NCI-H1436 (cell line): Measurements from ENCODE around the gene FABP6.
A peak's percentile ranks its signal among the peaks of the same experiment; 100 is the strongest.
"Not testable (repeated sequence)": the region's sequence is repeated elsewhere in the genome, so short reads cannot be mapped to it uniquely, and the experiment has no call there.

ENCODE experiments used
- DNase-seq: peaks from one replicate; lab custom pipeline; 2025; lab: John Stamatoyannopoulos, UW

The FABP6 gene

DNA sequence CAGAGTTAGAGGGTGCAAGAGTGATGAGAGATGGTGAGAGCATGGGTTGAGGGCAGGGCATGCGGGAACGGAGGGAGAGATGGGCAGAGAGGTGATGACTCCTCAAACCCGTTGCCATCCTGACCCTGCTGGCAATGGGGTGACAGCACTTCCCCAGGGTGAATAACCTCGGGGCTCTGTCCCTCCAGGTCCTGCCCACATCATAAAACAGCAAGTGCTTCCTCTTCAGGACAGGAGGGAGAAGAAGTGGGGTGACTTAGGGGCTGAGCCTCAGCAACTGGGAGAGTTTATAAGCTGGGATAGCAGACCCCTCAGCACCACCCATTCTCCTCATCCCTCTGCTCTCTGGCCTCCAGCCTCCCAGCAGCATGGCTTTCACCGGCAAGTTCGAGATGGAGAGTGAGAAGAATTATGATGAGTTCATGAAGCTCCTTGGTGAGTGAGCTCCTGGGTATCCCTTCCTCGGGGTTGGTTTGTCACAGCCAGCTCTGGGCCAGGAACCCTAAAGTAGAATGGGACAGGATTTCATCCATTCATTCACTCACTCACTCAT is at the start of gene FABP6:
FABP6 (plus strand) TSS at position 317 of the 553 bp plus-strand sequence; CDS start at position 369, 52 bp downstream.
- no peak for DNase-seq

GRCh38 chr5:160180931-160181330 is 48.4 kb upstream of the FABP6 start:
- no peak for DNase-seq

GRCh38 chr5:160181965-160182622 is 47.2 kb upstream of the FABP6 start:
- DNase-seq, result no peak

DNA sequence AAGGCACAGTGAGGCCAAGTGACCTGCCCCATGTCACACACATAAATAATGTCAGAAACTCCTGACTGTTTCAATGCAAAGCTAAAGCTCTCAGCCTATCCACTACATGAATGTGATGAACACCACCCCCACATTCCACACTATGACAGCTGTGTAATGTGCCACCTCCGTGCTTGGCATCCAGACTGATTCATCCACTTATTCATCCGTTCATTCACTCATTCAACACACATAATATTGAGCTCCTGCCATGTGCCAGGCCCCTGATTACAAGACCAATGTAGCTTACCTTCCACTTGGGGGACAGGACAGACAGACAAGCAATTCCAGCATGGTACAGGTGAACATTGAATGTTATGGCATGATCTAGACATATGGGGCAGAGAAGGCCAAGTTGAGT is 46.2 kb upstream of the FABP6 start:
- DNase-seq, result no peak

- DNase-seq, result no peak
Measured at GRCh38 chr5:160185626-160186360, 43.5 kb upstream of the FABP6 start.

- no peak for DNase-seq
Measured at GRCh38 chr5:160186480-160186879, 42.8 kb upstream of the FABP6 start.

DNA sequence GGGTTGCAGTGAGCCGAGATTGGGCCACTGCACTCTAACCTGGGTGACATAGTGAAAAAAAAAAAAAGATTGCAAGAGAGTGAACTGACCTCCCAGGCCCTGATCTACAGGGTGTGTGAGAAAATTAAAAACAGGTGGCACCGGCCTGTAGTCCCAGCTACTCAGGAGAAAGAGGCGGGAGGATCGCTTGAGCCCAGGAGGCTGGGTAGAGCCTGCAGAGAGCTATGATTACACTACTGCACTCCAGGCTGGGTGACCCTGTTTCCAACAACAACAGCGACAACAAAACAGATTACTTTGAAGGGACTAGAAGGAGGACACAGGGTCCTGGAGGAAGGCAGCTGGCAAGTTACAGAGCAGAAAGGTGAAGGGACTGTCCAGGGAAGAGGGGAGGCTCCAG is 42.2 kb upstream of the FABP6 start:
- DNase-seq, result no peak

DNA sequence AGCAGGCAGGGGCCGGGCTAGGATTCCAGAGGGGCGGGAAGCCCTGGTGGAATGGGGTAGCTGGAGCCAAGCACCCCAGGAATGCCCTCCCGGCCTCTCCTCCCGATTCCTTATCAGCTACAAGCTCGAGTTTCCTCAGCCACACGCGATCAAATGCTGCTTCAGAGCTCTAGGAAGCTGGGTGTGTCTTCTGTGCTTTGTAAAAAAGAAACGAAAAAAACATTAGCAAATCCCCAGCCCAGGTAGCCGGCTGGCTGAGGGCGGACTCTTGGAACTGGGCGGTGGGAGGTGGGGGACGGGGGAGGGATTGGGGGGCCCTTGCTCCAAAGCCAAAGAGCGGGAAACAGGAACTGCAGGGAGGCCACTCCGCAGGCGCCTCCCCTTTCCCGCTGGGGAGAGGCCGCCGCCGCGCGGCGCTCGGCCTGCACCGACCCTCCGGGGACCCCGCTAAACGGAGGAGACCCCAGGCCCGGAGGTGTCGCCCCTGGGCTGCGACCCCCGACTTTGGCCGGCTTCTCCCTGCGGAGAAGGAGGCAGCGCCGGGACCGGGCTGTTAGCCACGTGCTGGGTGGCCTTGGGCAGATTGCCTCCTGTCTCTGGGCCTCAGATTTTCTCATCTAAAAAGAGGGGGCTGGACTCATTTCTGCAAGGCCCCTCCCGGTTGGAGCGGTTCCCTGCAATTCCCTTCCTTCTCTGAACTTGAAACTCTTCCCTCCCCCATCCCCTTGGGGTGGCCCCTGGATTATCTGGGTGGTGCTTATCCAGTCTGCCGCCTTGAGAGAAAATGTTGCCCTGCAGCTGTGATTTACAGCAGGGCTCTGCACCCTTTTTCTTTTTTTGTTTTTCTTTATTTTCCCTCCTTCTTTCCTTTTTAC is 40.9 kb upstream of the FABP6 start:
- DNase-seq, result peak; percentile 19

DNA sequence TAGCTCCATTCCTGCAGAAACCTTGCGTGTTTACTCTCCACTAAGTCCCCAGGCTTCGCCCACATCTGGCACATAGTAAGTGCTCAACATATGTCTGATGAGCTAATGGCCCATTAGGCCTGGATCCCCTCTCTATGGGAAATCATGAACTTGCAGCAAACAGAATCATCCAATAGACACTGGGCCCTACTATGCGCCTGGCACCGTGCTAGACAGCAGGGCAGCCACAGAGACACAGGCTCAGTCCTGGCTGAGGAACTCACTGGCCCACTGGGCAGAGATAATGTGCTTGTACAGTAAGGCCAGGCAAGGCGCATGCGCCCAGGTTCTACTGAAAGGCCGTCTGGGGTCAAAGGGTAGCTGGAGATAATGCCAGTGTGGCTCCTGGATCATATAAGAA is 36.9 kb upstream of the FABP6 start:
- DNase-seq, result no peak

- not testable (repeated sequence) for DNase-seq
Measured at GRCh38 chr5:160193076-160193475, 36.2 kb upstream of the FABP6 start.

GRCh38 chr5:160193790-160194189 is 35.5 kb upstream of the FABP6 start:
- DNase-seq, result not testable (repeated sequence)

DNA sequence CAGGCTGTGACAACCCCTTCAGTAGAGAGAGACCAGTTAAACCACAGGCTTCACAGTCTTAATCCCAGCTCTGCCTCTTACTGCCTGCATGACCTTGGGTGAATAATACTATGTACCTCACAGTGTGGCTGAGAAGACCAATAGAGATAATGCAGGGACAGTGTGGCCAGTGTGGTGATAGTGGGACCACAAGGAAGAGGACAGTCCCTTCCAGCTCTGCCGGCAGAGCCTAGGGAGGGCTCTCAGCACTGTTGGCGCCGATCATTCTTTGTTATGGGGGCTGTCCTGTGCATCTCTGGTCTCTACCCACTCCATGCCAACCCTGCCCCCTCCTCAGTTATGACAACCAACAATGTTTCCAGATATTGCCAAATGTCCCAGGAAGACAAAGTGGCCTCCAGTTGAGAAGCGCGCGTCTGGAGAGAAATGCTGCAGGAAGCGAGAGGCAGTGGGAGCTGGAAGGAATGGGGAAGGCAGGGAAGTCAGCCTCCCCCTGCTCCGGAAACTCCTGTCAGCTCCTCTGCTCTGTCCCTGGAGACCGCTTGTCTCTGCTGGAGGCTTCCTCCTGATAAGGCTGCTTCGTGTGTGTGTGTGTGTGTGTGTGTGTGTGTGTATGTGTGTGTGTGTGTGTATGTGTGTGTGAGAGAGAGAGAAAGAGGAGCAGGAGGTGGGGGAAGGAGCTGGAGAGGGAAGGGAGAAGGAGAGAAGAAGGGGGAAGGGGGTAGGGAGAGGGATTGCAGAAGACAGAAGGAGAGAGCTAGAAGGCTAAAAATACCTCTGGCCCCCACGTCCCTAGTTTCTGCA is 31.8 kb upstream of the FABP6 start:
- DNase-seq, result no peak

DNA sequence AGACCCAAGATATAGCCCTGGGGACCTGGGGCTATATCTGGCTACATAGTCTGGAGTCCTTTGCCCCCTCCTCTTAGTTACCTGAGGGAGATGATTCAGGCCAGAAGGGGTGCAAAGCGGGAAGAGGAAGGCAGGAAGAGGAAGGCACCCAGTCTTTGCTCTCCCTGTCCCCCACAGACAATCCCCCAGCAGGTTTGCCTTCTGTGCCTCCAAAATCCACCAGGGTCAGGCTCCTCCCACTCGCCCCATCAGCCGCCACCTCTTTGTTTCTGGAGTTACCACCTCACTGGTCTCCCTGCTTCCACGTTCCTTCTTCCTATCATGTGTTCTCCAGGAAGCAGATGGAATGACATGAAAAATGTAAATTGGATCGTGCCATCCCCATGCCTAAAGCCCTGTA is 31.2 kb upstream of the FABP6 start:
- DNase-seq, result no peak

- no peak for DNase-seq
Measured at GRCh38 chr5:160198841-160199409, 30.4 kb upstream of the FABP6 start.

DNA sequence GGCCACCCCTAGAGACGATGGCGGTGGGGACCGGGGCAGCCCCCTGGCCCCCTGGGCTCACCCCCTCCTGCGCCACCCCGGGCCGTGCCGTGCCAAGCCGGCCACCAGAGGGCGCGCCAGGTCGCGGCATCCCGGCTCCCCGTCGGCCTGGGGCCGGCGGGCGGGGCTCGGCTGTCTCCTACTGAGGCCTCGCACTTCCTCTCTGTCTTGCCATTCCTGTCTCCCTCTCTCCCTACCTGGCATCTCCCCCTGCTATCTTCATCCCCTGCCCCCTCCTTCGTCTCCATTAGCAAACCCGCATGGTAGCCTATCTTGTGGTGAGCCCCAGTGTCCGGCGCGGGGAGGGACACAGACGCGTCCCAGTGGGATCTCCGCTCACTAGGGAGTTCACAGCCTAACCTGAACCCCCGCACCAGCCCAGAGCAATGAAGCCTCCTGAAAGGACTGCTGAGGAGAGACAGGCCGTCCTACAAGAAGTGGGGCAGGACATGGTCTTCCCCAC is 29.8 kb upstream of the FABP6 start:
- DNase-seq, result peak; percentile 60

GRCh38 chr5:160207061-160207460 is 22.2 kb upstream of the FABP6 start:
- DNase-seq, result no peak

GRCh38 chr5:160209917-160210316 is 19.4 kb upstream of the FABP6 start:
- no peak for DNase-seq

GRCh38 chr5:160210606-160211005 is 18.7 kb upstream of the FABP6 start:
- no peak for DNase-seq

DNA sequence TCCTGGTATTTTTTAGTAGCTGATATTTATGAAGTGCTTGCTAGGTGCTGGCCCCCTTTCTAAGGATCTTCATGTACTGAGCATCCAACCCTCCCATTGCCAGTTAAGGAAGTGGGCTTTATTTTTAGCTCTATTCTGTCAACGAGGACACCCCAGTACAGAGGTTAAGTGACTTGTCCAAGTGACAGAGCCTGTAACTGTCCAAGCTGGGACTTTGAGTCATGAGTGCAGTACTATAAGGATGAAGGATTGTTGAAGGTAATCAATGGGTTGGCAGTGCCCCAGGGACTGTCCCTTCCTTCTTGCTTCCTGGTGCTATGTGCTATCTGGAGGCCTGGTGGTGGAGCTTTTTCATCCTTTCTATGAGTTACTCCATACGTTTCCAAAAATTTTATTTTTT is 18.0 kb upstream of the FABP6 start:
- no peak for DNase-seq

DNA sequence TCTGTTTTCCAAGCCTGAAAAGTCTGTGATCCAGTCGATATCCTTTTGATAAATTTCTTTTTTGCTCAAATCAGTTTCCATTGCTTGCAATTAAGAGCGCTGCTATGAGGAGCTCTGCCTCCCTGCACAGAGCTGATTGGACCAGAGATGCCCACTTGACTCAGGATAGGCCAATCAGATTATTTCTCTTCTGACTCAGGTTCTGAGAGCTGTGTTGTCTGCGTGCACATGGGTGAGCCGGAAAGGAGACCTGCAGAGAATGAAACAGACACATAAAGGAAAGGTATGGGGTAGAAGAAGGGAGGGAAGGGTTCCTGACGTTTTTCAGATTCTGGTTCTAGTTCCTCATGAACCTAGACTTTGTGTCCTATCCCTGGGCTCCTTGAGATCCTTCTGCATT is 15.8 kb upstream of the FABP6 start:
- DNase-seq, result peak; percentile 75

- DNase-seq, result no peak
Measured at GRCh38 chr5:160219356-160219755, 9.9 kb upstream of the FABP6 start.
